Measurements from ENCODE around the gene NPIPA5.
"Not testable (repeated sequence)": the region's sequence is repeated elsewhere in the genome, so short reads cannot be mapped to it uniquely, and the experiment has no call there.

Gene NPIPA5

DNA sequence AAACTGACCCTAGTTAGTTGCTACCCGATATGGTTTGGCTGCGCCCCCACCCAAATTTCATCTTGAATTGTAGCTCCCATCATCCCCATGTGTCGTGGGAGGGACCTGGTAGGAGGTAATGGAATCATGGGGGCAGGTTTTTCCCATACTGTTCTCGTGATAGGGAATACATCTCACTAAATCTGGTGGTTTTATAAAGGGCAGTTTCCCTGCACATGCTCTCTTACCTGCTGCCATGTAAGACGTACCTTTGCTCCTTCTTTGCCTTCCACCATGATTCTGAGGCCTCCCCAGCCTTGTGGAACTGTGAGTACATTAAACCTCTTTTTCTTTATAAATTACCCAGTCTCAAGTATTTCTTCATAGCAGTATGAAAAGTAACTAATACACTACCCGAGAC, 10.0 kb upstream of the NPIPA5 start:
- not testable (repeated sequence) for DNase-seq

GRCh38 chr16:15382810-15383209, 4.7 kb upstream of the NPIPA5 start:
- DNase-seq, result not testable (repeated sequence)

- not testable (repeated sequence) for DNase-seq
Measured at GRCh38 chr16:15357495-15357894, 20.6 kb downstream of the NPIPA5 start.

- DNase-seq, result not testable (repeated sequence)
Measured at GRCh38 chr16:15354846-15355245, 23.2 kb downstream of the NPIPA5 start.

DNA sequence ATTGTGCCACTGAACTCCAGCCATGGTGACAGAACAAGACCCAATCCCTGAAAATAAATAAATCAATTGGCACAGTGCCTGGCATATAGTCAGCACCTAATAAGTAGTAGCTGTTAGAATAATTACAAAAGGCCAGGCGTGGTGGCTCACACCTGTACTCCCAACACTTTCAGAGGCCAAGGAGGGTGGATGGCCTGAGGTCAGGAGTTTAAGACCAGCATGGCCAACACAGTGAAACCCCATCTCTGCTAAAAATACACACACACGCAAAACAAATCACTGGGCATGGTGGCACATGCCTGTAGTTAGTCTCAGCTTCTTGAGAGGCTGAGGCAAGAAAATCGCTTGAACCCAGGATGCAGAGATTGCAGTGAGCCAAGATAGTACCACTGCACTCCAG, 25.2 kb downstream of the NPIPA5 start:
- not testable (repeated sequence) for DNase-seq

DNA sequence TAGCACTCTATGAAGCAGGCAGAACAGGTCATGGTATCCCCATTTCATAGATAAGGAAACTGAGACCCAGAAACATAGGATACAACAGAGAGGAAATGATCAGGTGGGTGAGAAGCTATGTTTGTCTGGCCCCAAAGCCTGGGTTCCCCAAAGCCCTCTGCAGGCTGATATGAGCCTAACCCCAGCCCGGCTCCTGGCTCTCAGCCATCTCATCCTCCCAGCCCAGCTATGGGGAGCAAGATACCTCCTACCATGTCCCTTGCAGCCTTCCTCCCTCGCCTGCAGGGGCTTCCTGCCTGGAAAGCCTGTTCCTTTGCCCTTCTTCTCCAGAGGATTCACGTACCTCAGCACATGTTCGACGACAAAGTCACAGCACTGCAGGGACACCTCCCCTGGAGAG, 26.3 kb downstream of the NPIPA5 start:
- not testable (repeated sequence) for DNase-seq

DNA sequence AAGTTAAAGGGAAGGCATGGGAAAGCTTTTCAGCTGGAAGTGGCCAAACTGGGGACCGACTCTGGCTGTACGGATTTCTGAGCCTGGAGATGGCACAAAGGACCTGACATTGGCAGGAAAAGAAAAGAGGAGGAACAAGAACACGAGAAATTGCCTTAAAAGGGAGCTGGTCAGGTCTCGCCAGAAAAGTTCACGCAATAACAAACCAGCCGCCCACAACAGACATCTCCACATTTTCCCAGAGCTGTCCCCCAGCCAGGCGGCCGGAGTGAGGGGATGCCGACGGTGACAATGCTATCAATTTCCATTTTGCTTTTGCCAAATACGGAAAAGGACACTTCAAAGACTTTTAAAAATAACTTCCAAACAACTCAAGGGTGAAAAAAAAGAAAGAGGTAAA, 26.8 kb downstream of the NPIPA5 start:
- not testable (repeated sequence) for DNase-seq

- DNase-seq, result not testable (repeated sequence)
Measured at GRCh38 chr16:15348721-15349120, 29.4 kb downstream of the NPIPA5 start.

GRCh38 chr16:15342337-15342736, 35.8 kb downstream of the NPIPA5 start:
- DNase-seq, result not testable (repeated sequence)

GRCh38 chr16:15338986-15339385, 39.1 kb downstream of the NPIPA5 start:
- DNase-seq, result not testable (repeated sequence)

GRCh38 chr16:15337974-15338605, 40.0 kb downstream of the NPIPA5 start:
- DNase-seq, result not testable (repeated sequence)

DNA sequence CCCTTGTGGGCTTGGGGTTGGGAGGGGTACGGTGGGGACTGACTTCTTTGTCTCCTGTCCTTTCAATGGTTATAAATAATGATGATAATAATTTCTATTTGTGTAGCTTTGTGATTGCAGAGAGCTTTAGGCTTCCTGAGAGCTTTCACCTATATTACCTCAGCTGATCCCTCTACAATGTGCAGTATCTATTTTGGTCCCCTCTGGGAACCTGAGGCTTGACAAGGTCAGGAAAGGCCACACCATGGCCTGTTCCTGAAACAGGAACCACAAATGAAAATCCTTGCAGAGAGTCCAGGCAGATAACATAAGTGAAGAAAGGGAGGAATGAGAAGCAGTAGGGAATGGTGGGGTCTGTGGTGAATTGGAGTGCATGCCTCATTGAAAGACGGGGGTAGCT, 42.5 kb downstream of the NPIPA5 start:
- not testable (repeated sequence) for DNase-seq

DNA sequence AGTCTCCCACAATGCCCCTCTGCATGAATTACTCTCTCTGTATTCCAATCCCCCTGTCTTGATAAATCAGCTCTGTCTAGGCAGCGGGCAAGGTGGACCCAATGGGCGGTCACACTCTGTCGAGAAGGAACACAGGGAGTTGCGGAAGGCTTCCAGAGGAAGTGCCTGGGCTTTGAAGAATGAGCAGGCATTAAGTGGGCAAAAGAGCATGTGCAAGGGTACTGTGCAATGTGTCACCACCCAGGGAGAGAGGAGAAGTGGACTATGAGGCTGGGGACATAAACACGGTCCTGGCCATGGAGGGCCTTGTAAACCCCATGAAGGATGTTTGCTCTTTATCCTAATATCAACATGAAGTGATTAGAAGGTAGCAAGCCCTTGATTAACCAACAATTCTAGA, 44.1 kb downstream of the NPIPA5 start:
- DNase-seq, result not testable (repeated sequence)

- DNase-seq, result not testable (repeated sequence)
Measured at GRCh38 chr16:15330978-15331377, 47.1 kb downstream of the NPIPA5 start.

DNA sequence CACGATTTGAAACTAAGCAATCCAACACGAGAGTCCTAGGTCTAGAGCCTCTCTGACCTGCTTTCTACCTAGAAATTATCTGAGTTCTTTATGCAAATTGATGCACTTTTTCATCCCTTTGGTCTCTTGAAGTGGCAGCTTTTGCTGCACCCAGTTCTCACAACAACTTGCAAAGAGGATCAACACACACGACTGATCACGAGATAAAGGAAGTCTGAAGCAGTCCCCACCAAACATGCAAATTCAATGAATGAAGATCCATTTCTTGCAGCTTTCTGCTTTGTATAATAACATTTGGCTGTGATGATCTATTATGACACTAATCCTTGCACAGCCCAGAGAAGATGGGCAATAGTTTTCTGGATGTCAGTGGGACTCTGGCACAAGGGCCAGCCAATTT, 53.1 kb downstream of the NPIPA5 start:
- not testable (repeated sequence) for DNase-seq

- DNase-seq, result not testable (repeated sequence)
Measured at GRCh38 chr16:15323373-15323772, 54.7 kb downstream of the NPIPA5 start.

GRCh38 chr16:15321221-15321620, 56.9 kb downstream of the NPIPA5 start:
- not testable (repeated sequence) for DNase-seq

DNA sequence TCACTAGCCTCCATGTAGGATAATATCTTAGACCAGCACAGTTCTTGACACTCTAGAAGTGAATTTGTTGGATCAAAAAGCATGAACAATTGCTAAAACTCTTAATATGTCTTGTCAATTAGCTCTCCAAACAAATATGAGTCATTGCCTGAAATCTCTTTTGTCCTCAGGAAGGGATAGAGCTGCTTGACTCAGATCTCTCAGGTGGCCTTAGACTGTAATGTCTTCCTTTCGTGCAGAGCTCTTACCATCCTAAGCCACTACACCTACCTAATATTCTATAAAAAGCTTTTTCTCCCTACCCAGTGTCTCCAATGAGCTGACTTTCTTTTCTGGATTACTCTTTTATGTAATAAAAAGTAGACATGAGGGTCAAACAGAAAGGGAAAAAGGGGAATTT, 63.5 kb downstream of the NPIPA5 start:
- not testable (repeated sequence) for DNase-seq
